Aorta (tissue), 5 donors: ENCODE results near the gene HPCAL1. TPM values are rescaled to one million over a fixed set of nuclear protein-coding genes. Genes with fewer than 3 reads are reported as not detected.

ENCODE experiments used
- ATAC-seq: fragments of 200-7000 bp; cut with Tn5 transposase; one replicate; pipeline ENCODE4 v1.9.1; 2022; ENCODE audit warnings: moderate library complexity; ENCODE audit not compliant: low FRiP score
- DNase-seq, 2 donors: peaks; one replicate each; pipeline ENCODE4 v3.0.0-alpha.2; 2020
- H3K27ac ChIP-seq, 2 donors: one replicate each; pipeline ENCODE4 v1.5.1; 2013; ENCODE audit warnings: low read length in 2 of 2, mild to moderate bottlenecking in 2 of 2, moderate library complexity in 2 of 2, control low read depth in 1 of 2, inconsistent platforms in 1 of 2, low read depth in 1 of 2
- H3K27me3 ChIP-seq, 2 donors: one replicate each; pipeline ENCODE4 v1.6.1; 2013; ENCODE audit warnings: control low read depth in 1 of 2, low read length in 1 of 2, mild to moderate bottlenecking in 1 of 2, moderate library complexity in 1 of 2; ENCODE audit not compliant: insufficient read depth in 2 of 2, control insufficient read depth in 1 of 2
- H3K36me3 ChIP-seq, 2 donors: one replicate each; pipeline ENCODE4 v1.6.1; 2013; ENCODE audit warnings: control low read depth in 1 of 2, low read length in 1 of 2, mild to moderate bottlenecking in 1 of 2; ENCODE audit not compliant: insufficient read depth in 2 of 2, control insufficient read depth in 1 of 2
- H3K4me1 ChIP-seq, 2 donors: one replicate each; pipeline ENCODE4 v1.6.1; 2013; ENCODE audit warnings: low read length in 2 of 2, control low read depth in 1 of 2, mild to moderate bottlenecking in 1 of 2, moderate library complexity in 1 of 2; ENCODE audit not compliant: insufficient read depth in 2 of 2, control insufficient read depth in 1 of 2
- H3K4me3 ChIP-seq, 2 donors: one replicate each; pipeline ENCODE4 v1.5.1; 2013; ENCODE audit warnings: low read length in 2 of 2, control low read depth in 1 of 2, mild to moderate bottlenecking in 1 of 2
- H3K9me3 ChIP-seq: one replicate; pipeline ENCODE4 v1.6.1; 2013; ENCODE audit warnings: mild to moderate bottlenecking, low read length; ENCODE audit not compliant: control insufficient read depth
- WGBS, 2 donors: extraction: QIAGEN DNeasy Blood & Tissue Kit; methylation state at CpG; one replicate each; pipeline ENCODE4 v1.1.7; 2013; 5-methylcytosine and 5-hydroxymethylcytosine counted together
- intact Hi-C, 2 donors: fragments of 100-400 bp; cut with DNase I; formaldehyde crosslinking; loops; one replicate each; pipeline versions ENCODE4 v1.14.2 to v1.15.0; 2022
- polyA plus RNA-seq, 2 donors: library from polyadenylated mRNA; stranded (reverse); fragments of 200-250 nt; gene quantifications; one replicate each; pipeline ENCODE4 v1.2.3, GENCODE V29; 2013
- total RNA-seq, 2 donors: library from RNA; stranded (reverse); fragmentation: NEBNext Ultra II Directional; extraction: Animal tissue kit (Norgen Biotek cat#: 25700); gene quantifications; one replicate each; pipeline ENCODE4 v1.2.1, GENCODE V29; 2021
- donor health status: healthy with polysubstance abuse.
- donor health status: Bipolar disorder and iron deficiency.
- donor health status: DM: no; HTN: no; CAD: no.
- donor health status: DM: no; HTN: no; CAD: no.
- donor health status: DM: yes; HTN: yes; CAD: no.

Gene HPCAL1
- total and polyA plus RNA-seq, 4 donors: 21.4 to 39.9 (median 25.3) TPM

DNA sequence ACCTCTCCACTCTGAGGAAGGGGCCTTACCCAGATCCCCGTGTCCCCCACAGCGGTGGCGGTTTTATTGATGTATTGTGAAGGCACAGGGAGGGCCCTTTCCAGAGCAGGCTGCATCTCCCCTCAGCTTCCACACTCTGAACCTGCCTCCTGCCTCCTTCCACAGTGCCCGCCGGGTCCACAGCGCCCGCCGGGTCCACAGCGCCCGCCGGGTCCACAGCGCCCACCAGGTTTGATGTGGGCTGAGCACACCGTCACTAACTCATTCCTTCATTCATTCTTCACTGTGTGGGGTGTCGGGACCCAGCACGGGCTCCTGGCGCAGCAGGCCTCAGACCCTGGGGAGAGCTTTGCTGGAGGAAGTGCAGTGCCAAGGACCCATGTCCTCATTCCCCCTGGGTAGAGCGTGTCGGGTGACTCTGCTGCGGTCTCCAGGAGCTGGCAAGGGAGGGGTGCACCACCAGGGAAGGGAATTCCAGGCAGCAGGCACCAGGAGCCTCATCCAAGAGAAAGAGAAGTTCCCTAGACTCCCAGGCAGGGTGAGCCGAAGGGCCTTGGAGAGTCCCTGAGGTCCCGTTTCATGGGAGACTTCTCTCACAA, 57.1 kb downstream of the HPCAL1 start:
- DNase-seq (no peak), ATAC-seq (no peak)
- H3K9me3 ChIP-seq: no peaks in the 10 kb centered on the region
- H3K4me3 ChIP-seq: no peak overlapping the region
- H3K27me3 ChIP-seq: no peaks in the 10 kb centered on the region
- no peaks in the 10 kb centered on the region for H3K4me1 ChIP-seq
- no peak overlapping the region for H3K27ac ChIP-seq
- H3K36me3 ChIP-seq: no peaks in the 10 kb centered on the region
- WGBS, 2 donors: 89 to 90% methylated on average over 21 of the region's 21 CpGs
- intact Hi-C loops: no loop called here

DNA sequence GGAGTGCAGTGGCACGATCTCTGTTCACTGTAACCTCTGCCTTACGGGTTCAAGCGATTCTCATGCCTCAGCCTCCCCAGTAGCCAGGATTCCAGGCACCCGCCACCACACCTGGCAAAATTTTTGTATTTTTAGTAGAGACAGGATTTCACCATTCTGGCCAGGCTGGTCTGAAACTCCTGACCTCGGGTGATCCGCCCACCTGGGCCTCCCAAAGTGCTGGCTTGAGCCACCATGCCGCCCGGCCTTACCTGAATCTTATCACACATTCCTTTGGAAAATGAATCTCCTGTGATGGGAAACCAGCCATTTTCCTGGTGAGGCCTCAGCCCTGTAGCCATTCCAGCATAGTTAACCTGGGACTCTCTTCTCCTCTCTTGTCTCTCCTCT, 57.8 kb downstream of the HPCAL1 start:
- H3K4me1 ChIP-seq: no peaks in the 10 kb centered on the region
- intact Hi-C loops: no loop called here
- ATAC-seq (no peak), DNase-seq (no peak)
- H3K27ac ChIP-seq: no peak overlapping the region
- no peak overlapping the region for H3K4me3 ChIP-seq
- H3K27me3 ChIP-seq: no peaks in the 10 kb centered on the region
- H3K9me3 ChIP-seq: no peaks in the 10 kb centered on the region
- no peaks in the 10 kb centered on the region for H3K36me3 ChIP-seq
- 97 to 98% methylated on average over 8 of the region's 8 CpGs for WGBS, 2 donors

DNA sequence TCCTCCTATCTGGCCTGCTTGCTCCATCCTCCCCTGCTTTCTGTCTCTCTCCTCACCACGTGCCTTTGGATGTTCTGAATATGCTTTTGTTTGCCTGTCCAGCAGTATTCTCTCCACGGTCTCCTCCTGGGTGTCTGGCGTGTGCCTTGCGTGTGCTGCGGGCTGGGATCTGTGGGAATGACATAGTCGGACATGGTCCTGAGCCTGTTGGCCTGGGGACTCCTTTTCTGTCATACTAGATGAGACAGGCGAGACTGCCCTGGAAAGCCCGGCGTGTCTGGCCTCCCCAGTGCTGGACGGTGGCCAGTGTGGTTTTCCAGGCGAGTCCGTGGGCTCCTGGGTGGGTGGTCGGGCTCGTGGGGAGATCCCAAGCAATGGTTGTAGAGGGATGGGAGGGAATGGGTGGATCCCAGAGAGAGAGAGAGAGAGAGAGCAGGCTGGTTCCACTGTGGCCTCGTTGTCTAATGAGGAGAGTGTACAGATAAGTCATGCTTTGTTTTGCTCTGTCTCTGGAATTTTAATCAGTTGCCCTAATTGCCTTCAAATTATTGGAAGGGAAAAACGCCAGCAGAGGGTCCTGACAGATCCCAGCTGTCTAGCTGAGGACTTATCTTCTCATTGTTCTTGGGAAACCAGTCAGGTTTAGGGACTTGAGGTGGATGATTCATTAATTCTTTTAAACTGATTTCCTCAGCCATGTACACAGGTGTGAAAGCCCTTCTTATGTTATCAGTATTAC, 58.3 kb downstream of the HPCAL1 start:
- intact Hi-C loops: no loop called here
- no peak for ATAC-seq
- 84 to 90% methylated on average over 16 of the region's 16 CpGs for WGBS, 2 donors

DNA sequence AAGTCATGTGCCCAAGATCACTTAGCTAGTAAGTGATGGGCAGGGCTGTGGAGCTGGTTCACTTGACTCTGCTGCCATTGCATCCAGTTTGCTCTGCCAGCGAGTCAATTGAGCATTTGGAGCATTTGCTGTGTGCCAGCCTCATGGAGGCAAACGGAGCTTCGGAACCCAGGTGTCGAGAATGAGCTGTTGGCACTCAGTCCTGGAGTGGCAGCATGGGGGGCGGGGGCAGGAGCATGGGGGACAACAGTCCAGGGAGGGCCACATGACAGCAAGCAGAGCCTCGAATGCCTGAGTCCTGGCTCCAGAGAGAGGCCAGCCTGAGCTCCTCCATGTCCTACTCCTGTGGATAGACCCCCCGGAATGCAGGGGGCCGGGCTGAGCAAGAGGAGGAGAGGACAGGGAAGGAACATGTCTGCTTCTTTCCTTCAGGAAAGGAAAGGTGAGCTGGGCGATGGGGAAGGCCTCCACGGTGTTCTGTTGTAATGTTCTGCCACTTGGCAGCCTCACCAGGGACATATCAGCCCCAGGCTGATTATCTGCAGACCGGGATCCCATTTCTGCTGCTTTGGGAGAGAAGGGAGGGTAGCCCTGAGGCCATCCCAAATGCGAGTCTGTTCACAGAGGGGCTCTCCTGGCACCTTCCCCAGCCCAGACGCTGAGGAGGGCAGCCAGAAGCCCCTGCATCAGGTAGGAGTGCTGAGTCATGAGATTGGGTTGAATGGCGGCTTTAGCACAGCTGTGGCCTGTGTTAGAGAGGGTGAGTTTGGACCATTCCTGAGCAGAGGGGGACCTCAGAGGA, 59.6 kb downstream of the HPCAL1 start:
- ATAC-seq: no peak
- intact Hi-C loops: no loop called here

More for the DNA sequence above, 58.3 kb downstream of the HPCAL1 start:
- no peaks in the 10 kb centered on the region for H3K36me3 ChIP-seq
- DNase-seq: no peak
- no peak overlapping the region for H3K27ac ChIP-seq
- H3K4me3 ChIP-seq: no peak overlapping the region
- no peaks in the 10 kb centered on the region for H3K4me1 ChIP-seq
- H3K9me3 ChIP-seq: no peaks in the 10 kb centered on the region
- H3K27me3 ChIP-seq: no peaks in the 10 kb centered on the region

DNA sequence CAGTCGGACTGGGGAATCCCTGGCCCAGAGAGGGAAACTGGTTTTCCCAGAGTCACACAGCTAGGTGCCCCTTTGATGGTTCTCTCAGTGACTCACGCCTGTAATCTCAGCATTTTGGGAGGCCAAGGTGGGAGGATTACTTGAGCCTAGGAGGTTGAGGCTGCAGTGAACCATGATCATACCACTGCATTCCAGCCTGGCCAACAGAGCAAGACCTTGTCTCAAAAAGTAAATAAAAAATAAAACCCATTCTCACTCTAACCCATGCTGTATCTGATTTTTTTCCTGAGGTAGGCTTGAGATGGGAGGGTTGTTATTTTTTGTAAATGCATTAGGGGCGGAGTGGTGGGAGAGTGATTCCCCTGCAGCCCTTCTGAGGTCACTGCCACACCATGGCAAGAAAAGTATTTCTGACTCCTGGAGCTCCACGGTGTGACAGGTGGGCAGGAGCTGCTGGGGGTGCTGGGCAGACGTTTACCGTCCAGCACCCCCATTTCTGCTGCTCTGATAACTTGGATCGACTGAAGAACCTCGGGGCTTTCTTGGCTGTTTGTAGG, 60.3 kb downstream of the HPCAL1 start:
- no peaks in the 10 kb centered on the region for H3K36me3 ChIP-seq
- 94 to 96% methylated on average over 8 of the region's 8 CpGs for WGBS, 2 donors
- H3K4me1 ChIP-seq: no peaks in the 10 kb centered on the region
- no peaks in the 10 kb centered on the region for H3K9me3 ChIP-seq
- no peaks in the 10 kb centered on the region for H3K27me3 ChIP-seq
- ATAC-seq (no peak), DNase-seq (no peak)
- intact Hi-C loops: no loop called here
- H3K27ac ChIP-seq: no peak overlapping the region
- no peak overlapping the region for H3K4me3 ChIP-seq

More for the DNA sequence above, 59.6 kb downstream of the HPCAL1 start:
- Histone ChIP-seq H3K4me3 (no peak overlapping the region), H3K36me3 (no peaks in the 10 kb centered on the region), H3K4me1 (no peaks in the 10 kb centered on the region), H3K9me3 (no peaks in the 10 kb centered on the region), H3K27ac (no peak overlapping the region), H3K27me3 (no peaks in the 10 kb centered on the region)
- WGBS, 2 donors: 80 to 82% methylated on average over 14 of the region's 14 CpGs
- DNase-seq: no peak

DNA sequence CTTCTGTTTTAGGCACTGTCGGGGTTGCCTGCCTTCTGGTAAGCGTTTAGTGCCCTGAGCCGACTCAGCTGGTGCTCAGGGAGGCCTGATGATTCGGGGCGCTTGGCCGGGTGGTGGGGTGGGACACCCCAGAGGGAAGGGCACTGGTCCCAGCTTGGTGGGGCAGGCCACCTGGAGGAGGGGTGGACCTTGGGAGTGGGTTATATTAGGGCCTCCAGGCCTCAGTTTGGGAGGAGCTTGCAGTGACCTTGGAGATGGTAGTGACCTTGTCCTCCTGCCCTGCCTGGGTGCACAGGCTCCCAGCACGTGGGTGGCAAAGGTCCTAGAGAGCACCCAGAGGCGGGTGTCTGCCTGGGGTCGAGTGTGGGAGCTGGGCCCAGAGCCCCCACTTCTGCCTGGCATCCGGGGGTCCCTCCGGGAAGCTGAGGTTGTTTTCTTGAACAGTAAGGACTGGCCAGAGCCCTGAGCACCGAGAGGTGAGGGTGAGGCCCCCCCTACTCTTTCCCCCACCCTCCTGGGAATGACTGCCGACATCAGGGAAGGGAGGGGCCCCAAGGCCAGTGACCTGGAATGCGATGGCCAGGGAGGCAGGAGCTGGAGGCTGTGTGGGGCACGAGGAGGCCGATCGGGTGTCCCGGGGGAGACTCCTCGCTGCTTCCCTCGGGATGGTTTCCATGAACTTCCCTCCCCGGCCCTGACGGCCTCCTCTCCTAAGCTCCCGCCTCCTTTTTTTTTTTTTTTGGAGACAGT, 61.3 kb downstream of the HPCAL1 start:
- Histone ChIP-seq H3K36me3 (no peaks in the 10 kb centered on the region), H3K27ac (no peak overlapping the region), H3K4me3 (no peak overlapping the region), H3K4me1 (no peaks in the 10 kb centered on the region), H3K27me3 (no peaks in the 10 kb centered on the region), H3K9me3 (no peaks in the 10 kb centered on the region)
- whole genome bisulfite sequencing, 2 donors: 90 to 93% methylated on average over 18 to 23 of the region's 23 CpGs
- DNase-seq: no peak
- intact Hi-C loops: no loop called here
- ATAC-seq: no peak

DNA sequence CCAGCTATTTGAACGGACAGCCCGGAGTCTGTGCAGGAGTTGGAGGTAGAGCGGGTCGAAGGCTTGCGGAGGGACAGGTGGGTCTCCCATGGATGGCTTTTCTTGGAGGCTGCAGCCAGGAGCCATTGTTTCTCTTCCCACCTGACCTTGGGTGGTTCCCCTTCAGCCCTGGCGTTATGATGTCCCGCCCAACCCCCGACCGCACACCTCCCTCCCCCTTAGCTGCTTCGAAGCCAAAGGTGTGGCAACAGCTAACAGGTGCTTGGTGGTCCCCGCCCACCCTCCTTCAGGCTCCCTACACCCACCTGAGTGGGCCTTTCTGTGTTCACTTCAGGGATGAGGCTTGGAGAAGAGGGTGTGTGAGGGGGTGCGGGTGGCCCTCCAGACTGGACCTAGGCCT, 62.7 kb downstream of the HPCAL1 start:
- Histone ChIP-seq H3K27me3 (no peaks in the 10 kb centered on the region), H3K4me3 (no peak overlapping the region), H3K36me3 (no peaks in the 10 kb centered on the region), H3K4me1 (no peaks in the 10 kb centered on the region), H3K27ac (no peak overlapping the region), H3K9me3 (no peaks in the 10 kb centered on the region)
- no peak for ATAC-seq
- 95 to 97% methylated on average over 12 of the region's 12 CpGs for WGBS, 2 donors
- DNase-seq: no peak
- intact Hi-C loops: no loop called here

DNA sequence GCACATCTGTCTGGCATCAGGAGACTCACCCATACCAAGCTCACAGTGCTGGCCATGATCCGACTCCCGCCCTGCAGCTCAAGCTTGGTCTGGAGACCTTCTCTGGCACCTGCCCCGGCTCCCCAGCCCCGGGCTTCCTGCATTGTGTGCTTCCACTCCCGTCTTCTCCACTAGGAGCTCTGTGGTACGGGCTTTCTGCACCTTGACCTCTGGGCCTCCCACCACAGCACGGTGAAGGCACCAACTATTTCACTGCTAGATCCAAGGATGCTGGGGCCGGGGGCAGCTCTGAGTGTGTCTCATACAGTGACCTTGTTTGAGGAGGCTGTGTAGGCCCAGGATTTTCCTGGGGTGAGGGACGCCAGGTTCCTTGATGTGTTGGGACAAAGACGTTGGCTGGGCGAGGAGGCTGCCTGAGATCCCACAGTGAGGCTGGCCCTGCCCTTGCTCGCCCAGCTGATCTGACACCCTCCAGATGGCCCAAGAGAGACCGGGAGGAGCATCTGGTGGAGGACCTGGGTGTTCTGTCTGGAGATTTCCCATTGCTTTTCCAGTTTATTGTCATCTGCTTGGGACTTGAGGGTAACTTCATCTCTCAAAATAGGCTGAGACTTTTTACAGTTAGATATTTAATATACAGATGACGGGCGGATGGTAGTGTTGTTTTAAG, 64.0 kb downstream of the HPCAL1 start:
- ATAC-seq (no peak), DNase-seq (no peak)
- Histone ChIP-seq H3K4me1 (no peaks in the 10 kb centered on the region), H3K9me3 (no peaks in the 10 kb centered on the region), H3K27ac (no peak overlapping the region), H3K4me3 (no peak overlapping the region), H3K27me3 (no peaks in the 10 kb centered on the region), H3K36me3 (no peaks in the 10 kb centered on the region)
- 93% methylated on average over 15 of the region's 15 CpGs for WGBS, 2 donors
- intact Hi-C loops: no loop called here
